Colonic mucosa (tissue), 4 donors: ENCODE data around the gene RASSF5. TPM values are rescaled to one million over a fixed set of nuclear protein-coding genes. Genes with fewer than 3 reads are reported as not detected.

Experiments
- DNase-seq: peaks from one replicate; pipeline ENCODE4 v3.0.0-alpha.2; 2020
- H3K27ac ChIP-seq: fragments of 200-600 bp; one replicate; pipeline ENCODE4 v1.8.0; 2021
- H3K27me3 ChIP-seq: fragments of 200-600 bp; one replicate; pipeline ENCODE4 v1.8.0; 2021
- H3K36me3 ChIP-seq: fragments of 200-600 bp; one replicate; pipeline ENCODE4 v1.8.0; 2021
- H3K4me1 ChIP-seq: fragments of 200-600 bp; one replicate; pipeline ENCODE4 v1.8.0; 2021; ENCODE audit warnings: mild to moderate bottlenecking
- H3K4me3 ChIP-seq: fragments of 200-600 bp; one replicate; pipeline ENCODE4 v1.8.0; 2021
- H3K9ac ChIP-seq, 2 donors: one replicate each; pipeline ENCODE4 v1.7.0; 2013; ENCODE audit warnings: control low read depth in 2 of 2, low read depth in 2 of 2, low read length in 2 of 2
- H3K9me3 ChIP-seq: fragments of 200-600 bp; one replicate; pipeline ENCODE4 v1.8.0; 2021
- intact Hi-C: fragments of 100-400 bp; cut with DNase I; formaldehyde crosslinking; loops from one replicate; pipeline ENCODE4 v1.14.1; 2022
- total RNA-seq, 2 donors: library from RNA; stranded (reverse); fragmentation: NEBNext Ultra II Directional in 1 of 2; extraction: Animal tissue kit (Norgen Biotek cat#: 25700) in 1 of 2; gene quantifications; one replicate each; pipeline ENCODE4 v1.2.1, GENCODE V29; 2021
- TF ChIP-seq, protein P1 (sequence below): fragments of 200-600 bp; IDR thresholded peaks from one replicate; pipeline ENCODE4 v1.8.0; 2022; ENCODE audit warnings: antibody characterized with exemption, mild to moderate bottlenecking
- donor health status: healthy.
- donor health status: DM: no; HTN: no; CAD: no.
- donor health status: DM: no; HTN: no; CAD: no.

The RASSF5 gene
- total RNA-seq, 2 donors from 2014 or later: 4.9 to 5.4 TPM

DNA sequence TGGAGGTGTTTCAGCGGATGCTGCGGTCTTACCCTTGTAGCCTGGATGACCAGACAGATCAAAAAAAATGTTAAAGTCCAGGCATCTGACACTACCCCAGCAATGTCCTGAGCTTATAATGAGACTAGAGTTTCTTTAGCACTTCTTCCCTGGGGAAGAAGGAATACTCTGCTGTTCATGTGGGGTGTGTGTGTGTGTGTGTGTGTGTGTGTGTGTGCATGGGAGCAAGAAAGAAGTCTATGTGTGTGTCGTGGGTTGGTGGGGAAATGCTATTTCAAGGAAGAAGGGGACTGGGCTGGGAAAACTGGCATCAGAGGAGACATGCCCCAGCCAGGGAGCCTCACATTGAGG, 3.0 kb upstream of the RASSF5 start:
- Histone ChIP-seq H3K4me1 (no peaks in the 10 kb centered on the region), H3K9me3 (no peaks in the 10 kb centered on the region), H3K9ac (no peak overlapping the region), H3K27ac (no peak overlapping the region), H3K36me3 (no peaks in the 10 kb centered on the region), H3K27me3 (peaks cover 21% of the 10 kb centered on the region), H3K4me3 (no peak overlapping the region)
- intact Hi-C loops: no loop called here
- TF ChIP-seq, protein P1, sequence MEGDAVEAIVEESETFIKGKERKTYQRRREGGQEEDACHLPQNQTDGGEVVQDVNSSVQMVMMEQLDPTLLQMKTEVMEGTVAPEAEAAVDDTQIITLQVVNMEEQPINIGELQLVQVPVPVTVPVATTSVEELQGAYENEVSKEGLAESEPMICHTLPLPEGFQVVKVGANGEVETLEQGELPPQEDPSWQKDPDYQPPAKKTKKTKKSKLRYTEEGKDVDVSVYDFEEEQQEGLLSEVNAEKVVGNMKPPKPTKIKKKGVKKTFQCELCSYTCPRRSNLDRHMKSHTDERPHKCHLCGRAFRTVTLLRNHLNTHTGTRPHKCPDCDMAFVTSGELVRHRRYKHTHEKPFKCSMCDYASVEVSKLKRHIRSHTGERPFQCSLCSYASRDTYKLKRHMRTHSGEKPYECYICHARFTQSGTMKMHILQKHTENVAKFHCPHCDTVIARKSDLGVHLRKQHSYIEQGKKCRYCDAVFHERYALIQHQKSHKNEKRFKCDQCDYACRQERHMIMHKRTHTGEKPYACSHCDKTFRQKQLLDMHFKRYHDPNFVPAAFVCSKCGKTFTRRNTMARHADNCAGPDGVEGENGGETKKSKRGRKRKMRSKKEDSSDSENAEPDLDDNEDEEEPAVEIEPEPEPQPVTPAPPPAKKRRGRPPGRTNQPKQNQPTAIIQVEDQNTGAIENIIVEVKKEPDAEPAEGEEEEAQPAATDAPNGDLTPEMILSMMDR: no peak
- no peak for DNase-seq

DNA sequence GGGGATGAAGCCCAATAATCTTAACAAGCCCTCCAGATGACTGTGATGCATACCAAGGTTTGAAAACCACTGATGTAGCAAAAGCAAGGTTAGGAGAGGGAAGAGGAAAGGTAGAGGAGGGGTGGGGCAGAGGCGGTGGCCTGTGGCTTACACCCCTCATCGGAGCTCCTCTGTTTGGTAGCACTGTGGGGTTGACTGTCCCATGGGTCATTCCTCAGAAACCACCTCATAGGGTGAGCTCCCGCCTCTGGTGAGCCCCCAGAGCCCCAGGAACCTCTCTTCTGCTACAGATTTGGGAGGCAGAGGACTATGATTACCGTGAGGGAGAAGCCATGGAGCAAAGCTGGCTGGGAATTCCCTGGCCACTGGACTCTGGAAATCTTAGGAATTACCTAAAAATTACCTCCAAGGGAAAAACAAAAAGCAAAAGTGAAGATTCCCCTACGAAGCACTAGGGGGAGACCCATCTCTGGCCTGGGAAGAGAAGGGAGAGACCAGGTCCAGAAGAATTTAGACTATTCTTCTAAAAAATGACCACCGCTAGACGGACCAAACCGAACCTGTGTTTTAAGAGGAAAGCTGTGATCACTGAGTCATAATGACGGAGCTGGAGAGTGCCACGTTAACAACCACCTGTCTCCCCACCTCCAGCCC, 1.5 kb upstream of the RASSF5 start:
- H3K9me3 ChIP-seq: no peaks in the 10 kb centered on the region
- no peak overlapping the region for H3K27ac ChIP-seq
- no peaks in the 10 kb centered on the region for H3K36me3 ChIP-seq
- H3K27me3 ChIP-seq: peaks cover 24% of the 10 kb centered on the region
- TF ChIP-seq, protein P1: no peak
- H3K4me3 ChIP-seq: no peak overlapping the region
- no peaks in the 10 kb centered on the region for H3K4me1 ChIP-seq
- H3K9ac ChIP-seq: no peak overlapping the region
- intact Hi-C loops: no loop called here
- DNase-seq: no peak

DNA sequence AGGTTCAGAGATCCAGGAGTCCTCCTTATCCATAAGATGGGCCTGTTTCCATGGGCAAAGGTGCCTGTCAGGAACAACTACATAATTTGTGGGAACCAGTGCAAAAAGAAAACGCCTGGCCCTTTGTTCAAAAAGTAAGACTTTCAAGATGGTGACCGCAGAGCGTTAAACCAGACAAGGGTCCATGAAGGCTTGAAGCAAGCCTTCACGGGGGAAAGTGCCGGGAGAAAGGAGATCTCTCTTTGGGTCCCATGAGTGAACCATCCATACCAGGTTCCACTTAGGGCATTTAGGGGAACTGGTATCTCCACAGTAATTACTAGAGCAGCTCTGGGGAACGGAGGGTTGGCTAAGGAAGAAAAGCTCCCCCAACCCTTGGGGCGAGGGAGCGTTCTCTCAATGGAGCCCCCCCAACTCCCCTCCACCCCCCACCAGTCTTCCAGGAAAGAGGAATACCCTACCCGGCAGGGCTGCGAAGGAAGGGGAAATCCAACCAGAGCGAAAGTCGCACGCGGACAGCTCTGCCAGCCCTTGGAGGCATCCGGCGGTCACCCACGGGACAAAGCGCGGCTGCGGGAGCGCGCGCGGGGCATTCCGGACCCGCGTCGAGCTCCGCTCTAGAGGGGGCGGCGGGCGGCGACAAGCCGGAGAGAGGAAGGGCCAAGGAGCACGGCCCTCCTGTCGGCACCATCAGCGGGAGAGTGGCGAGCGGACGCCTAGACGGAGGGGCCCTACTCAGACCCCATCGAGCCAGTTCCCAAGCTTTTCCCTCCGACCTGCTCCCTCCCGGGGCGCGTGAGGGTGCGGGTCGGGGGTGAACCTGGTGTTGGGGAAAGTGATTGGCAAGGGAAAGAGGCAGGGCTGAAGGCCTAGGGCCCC, 687 bp upstream of the RASSF5 start:
- H3K27ac ChIP-seq: no peak overlapping the region
- DNase-seq: no peak
- intact Hi-C loops: no loop called here
- no peaks in the 10 kb centered on the region for H3K9me3 ChIP-seq
- TF ChIP-seq, protein P1: no peak
- peak overlapping the region; percentile 55 to 60 for H3K9ac ChIP-seq
- no peaks in the 10 kb centered on the region for H3K4me1 ChIP-seq
- H3K4me3 ChIP-seq: peak overlapping the region; percentile 58
- peaks cover 24% of the 10 kb centered on the region for H3K27me3 ChIP-seq
- no peaks in the 10 kb centered on the region for H3K36me3 ChIP-seq

DNA sequence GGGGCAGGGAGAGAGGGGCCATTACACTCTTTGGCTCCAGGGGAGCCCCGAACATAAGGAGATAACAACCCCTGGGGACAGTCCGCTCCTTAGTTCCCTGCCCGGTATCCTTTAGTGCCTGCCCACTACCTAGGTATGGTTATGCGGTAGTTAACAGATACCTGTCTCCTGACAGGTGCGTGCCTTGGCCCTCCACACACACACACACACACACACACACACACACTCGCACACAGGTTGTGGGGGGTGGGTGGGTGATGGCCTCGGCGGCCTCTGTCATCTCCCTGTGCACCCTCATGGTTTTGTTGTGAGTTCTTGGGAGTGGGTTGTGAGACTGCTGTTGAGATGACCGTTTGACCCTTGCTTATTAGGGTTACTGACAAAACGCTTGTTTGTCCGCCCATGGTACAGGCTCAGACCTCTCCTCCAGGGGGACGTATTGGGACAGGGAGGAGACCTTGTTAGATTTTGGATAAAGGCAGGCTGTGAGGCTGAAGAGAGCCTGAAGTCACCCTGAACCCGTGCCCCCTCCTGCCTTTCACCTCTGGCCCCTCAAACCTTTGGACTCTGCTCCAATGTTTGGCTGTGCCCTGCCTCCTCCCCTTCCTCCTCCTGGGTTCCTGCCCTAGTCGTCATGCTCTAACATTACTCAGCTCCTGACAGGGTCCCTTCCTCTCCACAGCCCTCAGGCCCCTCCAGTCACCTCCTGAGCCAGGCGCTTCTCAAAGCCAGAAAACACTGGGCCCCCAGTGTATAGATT, 979 bp downstream of the RASSF5 start:
- no peaks in the 10 kb centered on the region for H3K9me3 ChIP-seq
- no peaks in the 10 kb centered on the region for H3K4me1 ChIP-seq
- TF ChIP-seq, protein P1: no peak
- H3K9ac ChIP-seq: peak overlapping the region in 1 of 2 donors; percentile 60
- H3K36me3 ChIP-seq: no peaks in the 10 kb centered on the region
- no peak overlapping the region for H3K27ac ChIP-seq
- H3K4me3 ChIP-seq: peak overlapping the region; percentile 58
- intact Hi-C loops: no loop called here
- H3K27me3 ChIP-seq: peaks cover 24% of the 10 kb centered on the region
- no peak for DNase-seq

DNA sequence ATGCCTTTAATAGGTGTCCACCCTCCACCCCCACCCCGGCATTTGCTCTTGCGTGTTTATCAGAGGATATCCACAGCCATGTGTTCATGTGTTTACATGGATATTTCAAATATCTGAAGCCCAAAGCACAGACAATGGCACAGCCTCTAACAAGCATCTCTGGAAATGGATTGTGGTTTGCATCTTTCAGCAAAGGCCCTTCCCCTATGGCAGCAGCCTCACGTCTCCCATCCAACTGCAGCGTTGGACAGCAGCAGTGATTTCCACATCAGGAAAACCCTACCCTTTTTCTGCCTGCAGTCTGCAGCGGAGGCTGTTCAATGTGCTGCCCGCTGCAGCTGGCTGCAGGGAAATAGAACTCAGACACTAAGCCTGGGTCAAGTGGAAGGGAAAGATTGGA, 1.6 kb downstream of the RASSF5 start:
- no peak overlapping the region for H3K9ac ChIP-seq
- no peaks in the 10 kb centered on the region for H3K4me1 ChIP-seq
- TF ChIP-seq, protein P1: no peak
- no peak overlapping the region for H3K27ac ChIP-seq
- H3K36me3 ChIP-seq: no peaks in the 10 kb centered on the region
- H3K27me3 ChIP-seq: peaks cover 24% of the 10 kb centered on the region
- no peak for DNase-seq
- intact Hi-C loops: no loop called here
- H3K9me3 ChIP-seq: no peaks in the 10 kb centered on the region
- no peak overlapping the region for H3K4me3 ChIP-seq
